ENCODE measurements around the gene PARVG. TPM values are rescaled to one million over a fixed set of nuclear protein-coding genes. Genes with fewer than 3 reads are reported as not detected.
A peak's percentile ranks its signal among the peaks of the same experiment; 100 is the strongest.

PARVG gene
- total and polyA plus RNA-seq, 2 of the 8 experiments (the other 6 are each of a cell fraction or from before 2014, with no cell fraction given), result 0.37 to 1.5 TPM

DNA sequence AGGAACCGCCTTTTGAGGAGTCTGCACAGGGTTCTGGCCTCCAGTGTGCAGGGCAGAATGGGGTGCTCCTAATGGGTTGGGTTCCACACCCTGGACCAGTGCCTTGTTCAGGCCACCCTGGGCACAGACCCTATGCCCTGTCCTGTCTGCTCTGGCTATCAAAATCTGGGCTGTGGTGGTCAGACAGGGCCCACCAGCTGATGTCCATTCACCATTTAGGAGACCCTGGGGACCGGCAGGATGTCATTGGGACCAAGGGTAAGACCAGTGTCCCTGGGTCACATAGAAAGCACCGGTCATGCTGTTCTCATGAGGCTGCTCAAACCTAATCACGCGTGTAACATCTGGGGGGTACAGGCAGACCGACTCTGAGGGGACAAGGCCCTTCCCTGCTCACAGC, 37.3 kb downstream of the PARVG start:
- Histone ChIP-seq H3K23ac (ENCODE audit: insufficient read length) (no peak overlapping the region), H3K79me1 (ENCODE audit: low read depth, low read length) (no peaks in the 10 kb centered on the region), H4K8ac (ENCODE audit: extremely low read depth, insufficient read depth, low read length) (no peak overlapping the region), H2BK20ac (ENCODE audit: low read length) (no peak overlapping the region), H3K14ac (ENCODE audit: insufficient read length) (no peak overlapping the region), H4K91ac (replicated peaks; ENCODE audit: insufficient read length, low read length) (peak overlapping the region; percentile 30), H3K36me3 (ENCODE audit: control insufficient read depth in 2 of 4, insufficient read depth in 4 of 4, low read length in 3 of 4) (no peaks in the 10 kb centered on the region; a peak in 1 of 8 replicates), H3K18ac (ENCODE audit: extremely low read depth, low read length) (no peak overlapping the region), H3K9me3 (ENCODE audit: insufficient read depth in 2 of 2, low read depth in 1 of 2, low read length in 1 of 2) (peaks cover 3 to 7% of the 10 kb centered on the region in 2 experiments; a peak in 1 of 4 replicates), H4K20me1 (replicated peaks in 1 of 2; ENCODE audit: control insufficient read depth in 1 of 2, insufficient read depth in 2 of 2, low read length in 2 of 2) (peaks cover 0 to 5% of the 10 kb centered on the region in 2 experiments), H3K79me2 (ENCODE audit: control insufficient read depth in 1 of 2, insufficient read depth in 2 of 2, low read length in 2 of 2) (no peaks in the 10 kb centered on the region), H3K4ac (replicated peaks; ENCODE audit: insufficient read length, low read depth, low read length) (no peak overlapping the region), H2AK5ac (ENCODE audit: low read depth, low read length) (no peak overlapping the region), H2BK12ac (ENCODE audit: low read depth, low read length) (no peak overlapping the region), H3K56ac (replicated peaks; ENCODE audit: insufficient read length, low read depth, low read length) (no peak overlapping the region), H3K4me3 (ENCODE audit: extremely low read depth in 1 of 4, insufficient read depth in 2 of 4, low read depth in 3 of 4, low read length in 4 of 4) (no peak overlapping the region), H4K5ac (ENCODE audit: insufficient read length, low read depth, low read length) (no peak overlapping the region), H2BK120ac (replicated peaks; ENCODE audit: low read depth, low read length) (no peak overlapping the region), H3K23me2 (ENCODE audit: low read depth, low read length) (peaks cover 7% of the 10 kb centered on the region; the same call in 1 of the 2 replicates), H3K4me2 (ENCODE audit: insufficient read depth in 1 of 2, low read depth in 2 of 2, low read length in 2 of 2) (no peak overlapping the region), H3K9ac (replicated peaks in 1 of 4; ENCODE audit: extremely low read depth in 1 of 4, low read depth in 3 of 4, low read length in 3 of 4) (no peak overlapping the region), H2BK15ac (ENCODE audit: low read length) (no peak overlapping the region), H3K27me3 (replicated peaks in 1 of 4; ENCODE audit: control insufficient read depth in 3 of 4, extremely low read depth in 1 of 4, insufficient read depth in 3 of 4, low read length in 3 of 4) (no peaks in the 10 kb centered on the region), H2AFZ (ENCODE audit: low read length) (no peak overlapping the region), H3K4me1 (replicated peaks in 1 of 4; ENCODE audit: control insufficient read depth in 3 of 4, insufficient read depth in 4 of 4, low read length in 3 of 4) (no peaks in the 10 kb centered on the region), H3K27ac (ENCODE audit: low read depth, low read length) (no peak overlapping the region), H2BK5ac (ENCODE audit: low read depth, low read length) (no peak overlapping the region)
- FAIRE-seq, result no peak
- ChIA-PET CTCF (ENCODE audit: partially characterized antibody) (interaction anchor here (1.4 to 2.5 kb wide), 2 partner anchors 26 to 137 kb away, joined by 4 to 6 read pairs; no protein-coding TSS in a partner anchor), POLR2A (ENCODE audit: partially characterized antibody) (interaction anchor here (0.6 kb wide), 1 partner anchor 530 kb away, joined by 3 read pairs; no protein-coding TSS in a partner anchor)
- WGBS, 2 experiments (ENCODE audit: extremely low coverage in 1 of 2, insufficient coverage in 1 of 2, insufficient read length in 1 of 2, insufficient replicate concordance in 2 of 2, low coverage in 1 of 2, low lambda C conversion rate in 2 of 2, missing lambda C conversion rate in 1 of 2), result 82% methylated on average over 6 of the region's 6 CpGs; no CpG with 5 or more reads in 1 of the 2 experiments
- TF ChIP-seq, protein P1, sequence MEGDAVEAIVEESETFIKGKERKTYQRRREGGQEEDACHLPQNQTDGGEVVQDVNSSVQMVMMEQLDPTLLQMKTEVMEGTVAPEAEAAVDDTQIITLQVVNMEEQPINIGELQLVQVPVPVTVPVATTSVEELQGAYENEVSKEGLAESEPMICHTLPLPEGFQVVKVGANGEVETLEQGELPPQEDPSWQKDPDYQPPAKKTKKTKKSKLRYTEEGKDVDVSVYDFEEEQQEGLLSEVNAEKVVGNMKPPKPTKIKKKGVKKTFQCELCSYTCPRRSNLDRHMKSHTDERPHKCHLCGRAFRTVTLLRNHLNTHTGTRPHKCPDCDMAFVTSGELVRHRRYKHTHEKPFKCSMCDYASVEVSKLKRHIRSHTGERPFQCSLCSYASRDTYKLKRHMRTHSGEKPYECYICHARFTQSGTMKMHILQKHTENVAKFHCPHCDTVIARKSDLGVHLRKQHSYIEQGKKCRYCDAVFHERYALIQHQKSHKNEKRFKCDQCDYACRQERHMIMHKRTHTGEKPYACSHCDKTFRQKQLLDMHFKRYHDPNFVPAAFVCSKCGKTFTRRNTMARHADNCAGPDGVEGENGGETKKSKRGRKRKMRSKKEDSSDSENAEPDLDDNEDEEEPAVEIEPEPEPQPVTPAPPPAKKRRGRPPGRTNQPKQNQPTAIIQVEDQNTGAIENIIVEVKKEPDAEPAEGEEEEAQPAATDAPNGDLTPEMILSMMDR (IDR thresholded peaks at IDR 0.05; ENCODE audit: control extremely low read depth in 1 of 3, insufficient read depth in 1 of 3, low read depth in 1 of 3, low read length in 3 of 3), result no peak
- TF ChIP-seq RAD21 (IDR thresholded peaks at IDR 0.05 in 1 of 2, conservative IDR thresholded peaks at IDR 0.05 in 1 of 2; ENCODE audit: low read depth in 2 of 2, low read length in 2 of 2), result no peak
- no peak for TF ChIP-seq POLR2A (IDR thresholded peaks at IDR 0.05; ENCODE audit: control extremely low read depth in 1 of 2, low read depth in 2 of 2, low read length in 2 of 2)
- TF ChIP-seq CBX5 (IDR thresholded peaks at IDR 0.05; ENCODE audit: low read depth, low read length), result no peak
- no peak for TF ChIP-seq FOSL1 (IDR thresholded peaks at IDR 0.05; ENCODE audit: insufficient read depth, low read depth, low read length)
- TF ChIP-seq CHD2 (IDR thresholded peaks at IDR 0.05; ENCODE audit: low read length), result no peak
- no peak for TF ChIP-seq TAF1 (IDR thresholded peaks at IDR 0.05; ENCODE audit: low read depth, low read length)
- peak in 1 of 2 experiments; percentile 30 for DNase-seq (ENCODE audit: low read depth in 1 of 2, low spot score in 2 of 2)
